HUES48 (cell line): ENCODE measurements around the gene CADM4.
A peak's percentile ranks its signal among the peaks of the same experiment; 100 is the strongest.

Source experiments
- H3K27ac ChIP-seq: one replicate; pipeline ENCODE4 v1.7.0; 2013; ENCODE audit warnings: low read depth, low read length, inconsistent platforms
- H3K27me3 ChIP-seq: 2 replicates; pipeline ENCODE4 v1.6.1; 2013; ENCODE audit warnings: mild to moderate bottlenecking, low read length; ENCODE audit not compliant: control insufficient read depth, insufficient read depth
- H3K36me3 ChIP-seq: 2 replicates; pipeline ENCODE4 v1.6.1; 2013; ENCODE audit warnings: low read length; ENCODE audit not compliant: control insufficient read depth, insufficient read depth
- H3K4me1 ChIP-seq: 2 replicates; pipeline ENCODE4 v1.6.1; 2013; ENCODE audit warnings: mild to moderate bottlenecking, low read length; ENCODE audit not compliant: control insufficient read depth, insufficient read depth
- H3K4me3 ChIP-seq: 2 replicates; pipeline ENCODE4 v1.5.1; 2013; ENCODE audit warnings: mild to moderate bottlenecking, low read depth, low read length
- H3K9ac ChIP-seq: 2 replicates; pipeline ENCODE4 v1.6.1; 2013; ENCODE audit warnings: mild to moderate bottlenecking, low read depth, low read length, moderate library complexity
- H3K9me3 ChIP-seq: 2 replicates; pipeline ENCODE4 v1.6.1; 2013; ENCODE audit warnings: low read length; ENCODE audit not compliant: control insufficient read depth, insufficient read depth

The CADM4 gene

GRCh38 chr19:43633520-43633919 lies 6.1 kb downstream of the CADM4 start:
- Histone ChIP-seq H3K4me1 (peaks cover 17% of the 10 kb centered on the region), H3K36me3 (no peaks in the 10 kb centered on the region), H3K9me3 (no peaks in the 10 kb centered on the region), H3K27ac (no peak overlapping the region), H3K4me3 (no peak overlapping the region), H3K27me3 (peaks cover 26% of the 10 kb centered on the region), H3K9ac (no peak overlapping the region)

- no peak overlapping the region for H3K27ac ChIP-seq
- H3K9me3 ChIP-seq: no peaks in the 10 kb centered on the region
- H3K9ac ChIP-seq: no peak overlapping the region
- peaks cover 7% of the 10 kb centered on the region; the same call in 1 of the 2 replicates for H3K27me3 ChIP-seq
- H3K4me3 ChIP-seq: no peak overlapping the region
- no peaks in the 10 kb centered on the region for H3K36me3 ChIP-seq
- H3K4me1 ChIP-seq: peaks cover 17% of the 10 kb centered on the region
Measured at GRCh38 chr19:43631491-43631890, 8.2 kb downstream of the CADM4 start.

- H3K4me3 ChIP-seq: no peak overlapping the region
- H3K4me1 ChIP-seq: peaks cover 3% of the 10 kb centered on the region; the same call in 1 of the 2 replicates
Measured at GRCh38 chr19:43628646-43629326, 10.9 kb downstream of the CADM4 start.

GRCh38 chr19:43626838-43627237 lies 12.8 kb downstream of the CADM4 start:
- H3K9ac ChIP-seq: no peak overlapping the region
- no peaks in the 10 kb centered on the region for H3K9me3 ChIP-seq

More at GRCh38 chr19:43628646-43629326, 10.9 kb downstream of the CADM4 start:
- H3K9ac ChIP-seq: no peak overlapping the region
- no peaks in the 10 kb centered on the region for H3K36me3 ChIP-seq
- H3K9me3 ChIP-seq: no peaks in the 10 kb centered on the region
- peaks cover 4% of the 10 kb centered on the region; the same call in 1 of the 2 replicates for H3K27me3 ChIP-seq
- no peak overlapping the region for H3K27ac ChIP-seq

GRCh38 chr19:43625918-43626579 lies 13.6 kb downstream of the CADM4 start:
- Histone ChIP-seq H3K36me3 (no peaks in the 10 kb centered on the region), H3K27me3 (peaks cover 4% of the 10 kb centered on the region; the same call in 1 of the 2 replicates), H3K4me3 (no peak overlapping the region), H3K9me3 (no peaks in the 10 kb centered on the region), H3K4me1 (peaks cover 3% of the 10 kb centered on the region; the same call in 1 of the 2 replicates), H3K27ac (no peak overlapping the region), H3K9ac (no peak overlapping the region)

More at GRCh38 chr19:43626838-43627237, 12.8 kb downstream of the CADM4 start:
- Histone ChIP-seq H3K4me1 (peaks cover 3% of the 10 kb centered on the region; the same call in 1 of the 2 replicates), H3K27ac (no peak overlapping the region), H3K36me3 (no peaks in the 10 kb centered on the region), H3K4me3 (no peak overlapping the region), H3K27me3 (peaks cover 4% of the 10 kb centered on the region; the same call in 1 of the 2 replicates)

GRCh38 chr19:43624933-43625332 lies 14.7 kb downstream of the CADM4 start:
- Histone ChIP-seq H3K4me1 (peaks cover 9% of the 10 kb centered on the region; the same call in 1 of the 2 replicates), H3K27ac (no peak overlapping the region), H3K36me3 (no peaks in the 10 kb centered on the region), H3K4me3 (no peak overlapping the region), H3K9ac (no peak overlapping the region), H3K9me3 (no peaks in the 10 kb centered on the region), H3K27me3 (peaks cover 4% of the 10 kb centered on the region; the same call in 1 of the 2 replicates)

GRCh38 chr19:43623889-43624670 lies 15.6 kb downstream of the CADM4 start:
- H3K9me3 ChIP-seq: no peaks in the 10 kb centered on the region
- H3K27me3 ChIP-seq: peaks cover 4% of the 10 kb centered on the region; the same call in 1 of the 2 replicates
- no peak overlapping the region for H3K4me3 ChIP-seq
- no peak overlapping the region for H3K27ac ChIP-seq
- H3K36me3 ChIP-seq: no peaks in the 10 kb centered on the region
- no peak overlapping the region for H3K9ac ChIP-seq
- peaks cover 9% of the 10 kb centered on the region; the same call in 1 of the 2 replicates for H3K4me1 ChIP-seq

- Histone ChIP-seq H3K4me1 (peaks cover 9% of the 10 kb centered on the region; the same call in 1 of the 2 replicates), H3K4me3 (no peak overlapping the region), H3K9me3 (no peaks in the 10 kb centered on the region), H3K27me3 (no peaks in the 10 kb centered on the region), H3K27ac (no peak overlapping the region), H3K9ac (no peak overlapping the region), H3K36me3 (no peaks in the 10 kb centered on the region)
Measured at GRCh38 chr19:43622956-43623355, 16.7 kb downstream of the CADM4 start.

GRCh38 chr19:43622070-43622469 lies 17.6 kb downstream of the CADM4 start:
- H3K4me3 ChIP-seq: no peak overlapping the region

GRCh38 chr19:43620061-43621001 lies 19.3 kb downstream of the CADM4 start:
- Histone ChIP-seq H3K9ac (no peak overlapping the region), H3K4me1 (peaks cover 9% of the 10 kb centered on the region; the same call in 1 of the 2 replicates), H3K27me3 (no peaks in the 10 kb centered on the region), H3K4me3 (peak overlapping the region; percentile 69), H3K27ac (peak overlapping the region; percentile 97), H3K36me3 (no peaks in the 10 kb centered on the region), H3K9me3 (no peaks in the 10 kb centered on the region)

More at GRCh38 chr19:43622070-43622469, 17.6 kb downstream of the CADM4 start:
- H3K36me3 ChIP-seq: no peaks in the 10 kb centered on the region
- no peak overlapping the region for H3K27ac ChIP-seq
- H3K27me3 ChIP-seq: no peaks in the 10 kb centered on the region
- peaks cover 9% of the 10 kb centered on the region; the same call in 1 of the 2 replicates for H3K4me1 ChIP-seq
- no peaks in the 10 kb centered on the region for H3K9me3 ChIP-seq
- no peak overlapping the region for H3K9ac ChIP-seq
